Stimulated activated naive CD4-positive, alpha-beta T cell treated with Interleukin-2 at 50 U/mL for 16 hours (primary cell): ENCODE measurements around the gene SFMBT2.
"Not testable (repeated sequence)": the region's sequence is repeated elsewhere in the genome, so short reads cannot be mapped to it uniquely, and the experiment has no call there.

ENCODE experiments used
- DNase-seq: peaks from one replicate; lab custom pipeline; 2025; lab: John Stamatoyannopoulos, UW

SFMBT2 gene

GRCh38 chr10:7225133-7225532 is 185.7 kb downstream of the SFMBT2 start:
- DNase-seq = no peak

- no peak for DNase-seq
These were observed 191.9 kb downstream of the SFMBT2 start for GRCh38 chr10:7218968-7219367.

GRCh38 chr10:7212696-7213095 is 198.1 kb downstream of the SFMBT2 start:
- not testable (repeated sequence) for DNase-seq

GRCh38 chr10:7211857-7212577 is 198.8 kb downstream of the SFMBT2 start:
- DNase-seq = no peak

GRCh38 chr10:7210516-7210915 is 200.3 kb downstream of the SFMBT2 start:
- DNase-seq = no peak

GRCh38 chr10:7209458-7209857 is 201.4 kb downstream of the SFMBT2 start:
- no peak for DNase-seq

GRCh38 chr10:7206412-7207100 is 204.3 kb downstream of the SFMBT2 start:
- DNase-seq = no peak

- DNase-seq = no peak
These were observed 205.2 kb downstream of the SFMBT2 start for GRCh38 chr10:7205656-7206055.

GRCh38 chr10:7202793-7203355 is 208.0 kb downstream of the SFMBT2 start:
- no peak for DNase-seq

GRCh38 chr10:7199152-7199760 is 211.6 kb downstream of the SFMBT2 start:
- DNase-seq = no peak

GRCh38 chr10:7196284-7196683 is 214.6 kb downstream of the SFMBT2 start:
- no peak for DNase-seq

GRCh38 chr10:7195118-7195517 is 215.7 kb downstream of the SFMBT2 start:
- DNase-seq = no peak

- DNase-seq = no peak
These were observed 216.3 kb downstream of the SFMBT2 start for GRCh38 chr10:7194571-7194970.

- DNase-seq = peak; percentile 13
These were observed 217.5 kb downstream of the SFMBT2 start for GRCh38 chr10:7193369-7193768.

GRCh38 chr10:7192831-7193361 is 217.9 kb downstream of the SFMBT2 start:
- DNase-seq = peak; percentile 41

- no peak for DNase-seq
These were observed 218.8 kb downstream of the SFMBT2 start for GRCh38 chr10:7192061-7192460.

GRCh38 chr10:7190772-7191171 is 220.1 kb downstream of the SFMBT2 start:
- DNase-seq = not testable (repeated sequence)

GRCh38 chr10:7189909-7190308 is 220.9 kb downstream of the SFMBT2 start:
- DNase-seq = no peak

GRCh38 chr10:7188456-7189050 is 222.3 kb downstream of the SFMBT2 start:
- DNase-seq = no peak

GRCh38 chr10:7186387-7187018 is 224.3 kb downstream of the SFMBT2 start:
- DNase-seq = no peak

- DNase-seq = no peak
These were observed 225.5 kb downstream of the SFMBT2 start for GRCh38 chr10:7185367-7185690.
